Panc1 (cell line): ENCODE results near the gene C19orf81. TPM values are rescaled to one million over a fixed set of nuclear protein-coding genes. Genes with fewer than 3 reads are reported as not detected.

Source experiments
- ATAC-seq: fragments of 200-7000 bp; cut with Tn5 transposase; 2 replicates; pipeline ENCODE4 v1.9.1; 2020; ENCODE audit warnings: mild to moderate bottlenecking, moderate library complexity
- BruUV-seq: library from RNA; stranded (reverse); fragments of 400-500 nt; replicated peaks from 2 replicates; lab custom pipeline; 2021; lab: Mats Ljungman, UMichigan
- CTCF ChIA-PET: fragments of 300-600 bp; sonication (Branson Sonifier 250); formaldehyde crosslinking; loops from one replicate; lab custom pipeline; 2022; ENCODE audit warnings: antibody characterized with exemption; lab: Charles Lee
- POLR2A ChIA-PET: fragments of 300-600 bp; sonication (Branson Sonifier 250); formaldehyde crosslinking; loops from one replicate; lab custom pipeline; 2022; ENCODE audit warnings: antibody characterized with exemption; lab: Charles Lee
- DNase-seq: peaks from one replicate; pipeline ENCODE4 v3.0.0-alpha.2; 2010; ENCODE audit warnings: low read depth, low spot score
- H3K27ac ChIP-seq: 2 replicates; pipeline ENCODE4 v1.5.1; 2011; ENCODE audit warnings: mild to moderate bottlenecking, low read length, inconsistent platforms
- H3K27me3 ChIP-seq: fragments of 200-500 bp; sonication (Bioruptor generic); 2 replicates; pipeline ENCODE4 v1.6.0; 2014; ENCODE audit warnings: low read length, inconsistent platforms; ENCODE audit not compliant: control insufficient read depth, insufficient read depth
- H3K36me3 ChIP-seq: fragments of 200-500 bp; sonication (Bioruptor generic); 2 replicates; pipeline ENCODE4 v1.5.1; 2014; ENCODE audit warnings: inconsistent platforms, mild to moderate bottlenecking, low read length, moderate library complexity; ENCODE audit not compliant: control insufficient read depth, insufficient read depth
- H3K4me1 ChIP-seq: 2 replicates; pipeline ENCODE4 v1.5.1; 2011; ENCODE audit warnings: inconsistent platforms, mild to moderate bottlenecking, low read length, moderate library complexity; ENCODE audit not compliant: control insufficient read depth, insufficient read depth
- H3K4me3 ChIP-seq, 2 experiments: 2 replicates each; pipeline ENCODE4 v1.5.1; 2011 to 2012; ENCODE audit warnings: low read depth in 2 of 2, low read length in 2 of 2, mild to moderate bottlenecking in 2 of 2, inconsistent platforms in 1 of 2, moderate library complexity in 1 of 2
- H3K9me3 ChIP-seq: fragments of 200-500 bp; sonication (Bioruptor generic); 2 replicates; pipeline ENCODE4 v1.5.1; 2014; ENCODE audit warnings: low read depth, mild to moderate bottlenecking, inconsistent platforms, low read length, moderate library complexity; ENCODE audit not compliant: control insufficient read depth, insufficient read depth
- POLR2AphosphoS5 ChIP-seq: IDR thresholded peaks from 2 replicates; pipeline ENCODE4 v1.6.1; 2012; ENCODE audit warnings: mild to moderate bottlenecking, low read depth, low read length, moderate library complexity
- SIN3A ChIP-seq: IDR thresholded peaks from 2 replicates; pipeline ENCODE4 v1.6.1; 2012; ENCODE audit warnings: low read depth, mild to moderate bottlenecking, low read length, moderate library complexity, borderline replicate concordance; ENCODE audit not compliant: insufficient read depth
- TCF7L2 ChIP-seq: IDR thresholded peaks from 2 replicates; pipeline ENCODE4 v1.6.1; 2011; ENCODE audit warnings: mild to moderate bottlenecking, low read depth, low read length, inconsistent platforms
- in situ Hi-C: cut with HindIII; loops from 2 replicates; pipeline ENCODE4 v1.10.0; 2016; ENCODE audit warnings: low sequenced_read_pairs, low pct_unique_long_range_greater_than_20kb
- intact Hi-C: fragments of 100-400 bp; cut with micrococcal nuclease; formaldehyde crosslinking; loops from one replicate; pipeline ENCODE4 v1.10.0; 2022; ENCODE audit not compliant: unreplicated experiment
- total RNA-seq: library from RNA; stranded (reverse); gene quantifications from one replicate; pipeline ENCODE4 v1.2.1, GENCODE V29; 2021; ENCODE audit not compliant: unreplicated experiment
- TF ChIP-seq, protein P1 (sequence below), 2 experiments: IDR thresholded peaks; 2 replicates each; pipeline ENCODE4 v1.6.1; 2011 to 2012; ENCODE audit warnings: low read depth in 2 of 2, control low read depth in 1 of 2, low read length in 1 of 2, mild to moderate bottlenecking in 1 of 2, moderate library complexity in 1 of 2; ENCODE audit not compliant: insufficient read depth in 1 of 2
- TF ChIP-seq, protein P2 (sequence below): fragments of 450-650 bp; IDR thresholded peaks from 2 replicates; pipeline ENCODE4 v1.5.1; 2017; ENCODE audit warnings: mild to moderate bottlenecking

Gene C19orf81
- total RNA-seq, 1 experiment from 2014 or later: 0.98 TPM

DNA sequence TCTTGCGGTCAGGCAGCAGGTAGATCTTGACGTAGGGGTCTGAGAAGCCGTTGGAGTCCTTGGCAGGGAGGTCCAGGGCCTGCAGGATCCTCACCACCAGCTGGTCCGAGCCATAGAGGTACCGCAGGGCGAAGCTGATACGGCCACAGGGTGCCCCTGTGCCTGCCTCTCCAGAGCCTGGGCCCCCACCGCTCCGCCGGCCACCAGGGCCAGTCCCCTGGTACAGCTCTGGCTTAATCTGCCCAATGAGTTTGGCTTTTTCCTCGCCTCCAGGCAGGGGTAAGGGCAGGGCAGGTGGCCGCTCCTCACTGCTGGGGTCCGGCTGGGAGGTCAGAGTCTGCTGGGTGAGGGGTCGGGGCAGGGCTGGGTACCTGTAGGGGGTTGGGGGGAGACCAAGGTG is 19.4 kb upstream of the C19orf81 start:
- no peak for TF ChIP-seq SIN3A
- Histone ChIP-seq H3K9me3 (0 out of 2 replicates have a peak, but pooled peaks cover 4% of the 10 kb centered on the region), H3K27me3 (no peaks in the 10 kb centered on the region), H3K4me3 (no peak overlapping the region), H3K36me3 (no peaks in the 10 kb centered on the region), H3K27ac (no peak overlapping the region), H3K4me1 (no peaks in the 10 kb centered on the region)
- CTCF ChIA-PET: no interaction called here
- intact Hi-C loops (no loop called here), in situ Hi-C loops (no loop called here)
- ATAC-seq (no peak), DNase-seq (no peak)
- POLR2A ChIA-PET: no interaction called here
- no TSS peak for BruUV-seq

DNA sequence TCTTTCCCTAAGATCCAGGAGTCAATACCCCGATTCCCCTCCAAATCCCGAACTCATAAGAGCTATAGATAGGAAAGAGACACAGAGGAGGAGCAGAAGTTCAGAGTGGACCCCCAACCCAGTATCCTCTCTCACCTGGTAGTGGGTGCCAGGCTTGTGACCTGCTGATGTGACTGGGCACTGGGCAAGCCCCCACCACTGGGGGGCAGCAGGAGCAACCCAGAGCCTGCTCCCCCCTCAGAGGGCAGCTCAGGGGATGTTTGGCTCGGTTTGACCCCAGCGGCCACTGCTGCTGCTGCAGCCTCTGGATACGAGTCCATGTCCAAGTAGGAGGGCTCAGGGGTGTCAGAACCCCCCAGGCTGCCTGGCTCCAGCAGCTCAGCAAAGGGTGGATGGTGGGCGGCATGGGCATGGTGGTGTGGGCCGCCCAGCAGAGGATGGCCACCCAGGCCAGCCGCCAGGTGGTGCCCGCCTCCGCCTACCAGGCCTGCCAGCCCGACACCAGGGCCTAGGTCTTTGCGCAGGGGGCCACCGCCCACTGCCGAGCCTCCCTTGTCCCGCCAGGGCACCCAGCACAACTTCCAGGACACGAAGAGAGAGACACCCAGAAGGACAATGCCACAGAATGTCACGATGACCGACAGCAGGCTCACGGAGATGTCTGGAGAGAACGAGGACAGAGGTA is 17.0 kb upstream of the C19orf81 start:
- BruUV-seq: no TSS peak
- no peak overlapping the region for H3K27ac ChIP-seq
- H3K27me3 ChIP-seq: peaks cover 2% of the 10 kb centered on the region; the same call in 1 of the 2 replicates
- no peaks in the 10 kb centered on the region for H3K36me3 ChIP-seq
- no peak for TF ChIP-seq TCF7L2
- TF ChIP-seq, protein P1, sequence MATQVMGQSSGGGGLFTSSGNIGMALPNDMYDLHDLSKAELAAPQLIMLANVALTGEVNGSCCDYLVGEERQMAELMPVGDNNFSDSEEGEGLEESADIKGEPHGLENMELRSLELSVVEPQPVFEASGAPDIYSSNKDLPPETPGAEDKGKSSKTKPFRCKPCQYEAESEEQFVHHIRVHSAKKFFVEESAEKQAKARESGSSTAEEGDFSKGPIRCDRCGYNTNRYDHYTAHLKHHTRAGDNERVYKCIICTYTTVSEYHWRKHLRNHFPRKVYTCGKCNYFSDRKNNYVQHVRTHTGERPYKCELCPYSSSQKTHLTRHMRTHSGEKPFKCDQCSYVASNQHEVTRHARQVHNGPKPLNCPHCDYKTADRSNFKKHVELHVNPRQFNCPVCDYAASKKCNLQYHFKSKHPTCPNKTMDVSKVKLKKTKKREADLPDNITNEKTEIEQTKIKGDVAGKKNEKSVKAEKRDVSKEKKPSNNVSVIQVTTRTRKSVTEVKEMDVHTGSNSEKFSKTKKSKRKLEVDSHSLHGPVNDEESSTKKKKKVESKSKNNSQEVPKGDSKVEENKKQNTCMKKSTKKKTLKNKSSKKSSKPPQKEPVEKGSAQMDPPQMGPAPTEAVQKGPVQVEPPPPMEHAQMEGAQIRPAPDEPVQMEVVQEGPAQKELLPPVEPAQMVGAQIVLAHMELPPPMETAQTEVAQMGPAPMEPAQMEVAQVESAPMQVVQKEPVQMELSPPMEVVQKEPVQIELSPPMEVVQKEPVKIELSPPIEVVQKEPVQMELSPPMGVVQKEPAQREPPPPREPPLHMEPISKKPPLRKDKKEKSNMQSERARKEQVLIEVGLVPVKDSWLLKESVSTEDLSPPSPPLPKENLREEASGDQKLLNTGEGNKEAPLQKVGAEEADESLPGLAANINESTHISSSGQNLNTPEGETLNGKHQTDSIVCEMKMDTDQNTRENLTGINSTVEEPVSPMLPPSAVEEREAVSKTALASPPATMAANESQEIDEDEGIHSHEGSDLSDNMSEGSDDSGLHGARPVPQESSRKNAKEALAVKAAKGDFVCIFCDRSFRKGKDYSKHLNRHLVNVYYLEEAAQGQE (IDR thresholded peaks at IDR 0.05; ENCODE audit: insufficient read depth in 1 of 2, low read depth in 2 of 2, low read length in 1 of 2): no peak
- TF ChIP-seq, protein P2, sequence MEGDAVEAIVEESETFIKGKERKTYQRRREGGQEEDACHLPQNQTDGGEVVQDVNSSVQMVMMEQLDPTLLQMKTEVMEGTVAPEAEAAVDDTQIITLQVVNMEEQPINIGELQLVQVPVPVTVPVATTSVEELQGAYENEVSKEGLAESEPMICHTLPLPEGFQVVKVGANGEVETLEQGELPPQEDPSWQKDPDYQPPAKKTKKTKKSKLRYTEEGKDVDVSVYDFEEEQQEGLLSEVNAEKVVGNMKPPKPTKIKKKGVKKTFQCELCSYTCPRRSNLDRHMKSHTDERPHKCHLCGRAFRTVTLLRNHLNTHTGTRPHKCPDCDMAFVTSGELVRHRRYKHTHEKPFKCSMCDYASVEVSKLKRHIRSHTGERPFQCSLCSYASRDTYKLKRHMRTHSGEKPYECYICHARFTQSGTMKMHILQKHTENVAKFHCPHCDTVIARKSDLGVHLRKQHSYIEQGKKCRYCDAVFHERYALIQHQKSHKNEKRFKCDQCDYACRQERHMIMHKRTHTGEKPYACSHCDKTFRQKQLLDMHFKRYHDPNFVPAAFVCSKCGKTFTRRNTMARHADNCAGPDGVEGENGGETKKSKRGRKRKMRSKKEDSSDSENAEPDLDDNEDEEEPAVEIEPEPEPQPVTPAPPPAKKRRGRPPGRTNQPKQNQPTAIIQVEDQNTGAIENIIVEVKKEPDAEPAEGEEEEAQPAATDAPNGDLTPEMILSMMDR: no peak; the same call in 1 of the 2 replicates
- TF ChIP-seq SIN3A: no peak
- TF ChIP-seq POLR2AphosphoS5: no peak
- 0 out of 2 replicates have a peak, but pooled peaks cover 4% of the 10 kb centered on the region for H3K9me3 ChIP-seq
- ChIA-PET POLR2A (no interaction called here), CTCF (interaction anchor here (0.6 kb wide), 1 partner anchor 12 kb away, joined by 3 read pairs; no protein-coding TSS in a partner anchor)
- intact Hi-C loops (no loop called here), in situ Hi-C loops (no loop called here)
- H3K4me1 ChIP-seq: no peaks in the 10 kb centered on the region
- ATAC-seq (no peak), DNase-seq (no peak)
- H3K4me3 ChIP-seq: no peak overlapping the region

DNA sequence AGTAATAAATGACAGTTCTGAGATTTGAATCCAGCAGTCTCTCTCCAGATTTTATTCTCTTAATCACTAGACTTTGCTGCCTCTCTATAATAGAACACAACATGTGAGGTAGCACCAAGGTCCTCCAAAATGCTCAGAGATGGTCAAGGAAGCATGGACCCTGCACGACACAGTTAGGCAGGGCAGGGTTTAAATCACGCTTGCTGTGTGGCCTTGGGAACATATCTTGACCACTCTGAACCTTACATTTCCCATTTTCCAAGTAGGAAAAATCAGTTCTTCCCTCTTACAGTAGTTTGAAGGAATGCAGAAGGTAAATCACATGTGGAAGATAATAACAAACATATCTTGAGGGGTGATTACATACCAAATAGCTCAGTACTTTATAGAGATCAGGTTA is 15.9 kb upstream of the C19orf81 start:
- Histone ChIP-seq H3K27me3 (peaks cover 2% of the 10 kb centered on the region; the same call in 1 of the 2 replicates), H3K9me3 (0 out of 2 replicates have a peak, but pooled peaks cover 4% of the 10 kb centered on the region), H3K4me3 (no peak overlapping the region), H3K27ac (no peak overlapping the region), H3K36me3 (no peaks in the 10 kb centered on the region), H3K4me1 (no peaks in the 10 kb centered on the region)
- CTCF ChIA-PET: no interaction called here
- BruUV-seq: no TSS peak
- ATAC-seq (no peak), DNase-seq (no peak)
- POLR2A ChIA-PET: no interaction called here
- intact Hi-C loops: no loop called here
- no peak for TF ChIP-seq SIN3A
- TF ChIP-seq, protein P2: no peak
- no peak for TF ChIP-seq TCF7L2
- no peak for TF ChIP-seq POLR2AphosphoS5
- in situ Hi-C loops: no loop called here
